ENCODE data around the gene MAGI2. TPM values are rescaled to one million over a fixed set of nuclear protein-coding genes. Genes with fewer than 3 reads are reported as not detected.

The MAGI2 gene
- total and polyA plus RNA-seq, 2 experiments from 2014 or later = 16.8 to 24.7 TPM

DNA sequence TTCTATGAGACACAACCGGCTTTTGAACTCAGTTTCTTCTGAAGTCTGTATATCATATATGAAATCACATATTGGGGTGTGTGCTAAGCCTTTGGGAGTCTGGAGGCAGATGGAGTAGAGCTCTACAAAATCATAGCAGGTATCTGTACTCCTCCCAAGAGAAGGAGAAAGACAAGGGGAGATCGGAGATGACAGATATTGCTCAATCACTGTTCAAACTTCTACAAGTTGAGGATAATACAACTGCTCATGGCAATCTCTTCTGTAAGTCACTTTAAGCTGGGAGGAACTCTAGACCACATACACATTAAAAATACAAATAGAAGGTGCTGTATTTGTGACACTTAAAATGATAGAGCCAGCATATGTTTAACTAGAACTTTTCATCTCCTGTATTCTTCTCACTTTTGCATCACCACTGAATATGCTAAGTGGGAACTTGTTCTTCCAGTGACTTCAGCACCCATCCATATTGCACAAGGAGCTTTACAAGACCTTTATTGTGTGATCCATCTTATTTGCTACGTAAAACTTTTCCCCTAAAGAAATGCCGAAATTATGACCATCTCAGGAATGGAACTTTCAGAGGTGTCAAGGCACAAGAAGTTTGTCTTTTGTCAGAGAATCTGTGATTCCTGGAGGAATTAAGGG is 1273.5 kb downstream of the MAGI2 start:
- H3K9me3 ChIP-seq (ENCODE audit: low read depth) = no peaks in the 10 kb centered on the region
- H3K4me3 ChIP-seq = no peak overlapping the region
- no peaks in the 10 kb centered on the region for H3K27me3 ChIP-seq
- H3K36me3 ChIP-seq = no peaks in the 10 kb centered on the region
- H3K27ac ChIP-seq = no peak overlapping the region
- TF ChIP-seq, protein P1, sequence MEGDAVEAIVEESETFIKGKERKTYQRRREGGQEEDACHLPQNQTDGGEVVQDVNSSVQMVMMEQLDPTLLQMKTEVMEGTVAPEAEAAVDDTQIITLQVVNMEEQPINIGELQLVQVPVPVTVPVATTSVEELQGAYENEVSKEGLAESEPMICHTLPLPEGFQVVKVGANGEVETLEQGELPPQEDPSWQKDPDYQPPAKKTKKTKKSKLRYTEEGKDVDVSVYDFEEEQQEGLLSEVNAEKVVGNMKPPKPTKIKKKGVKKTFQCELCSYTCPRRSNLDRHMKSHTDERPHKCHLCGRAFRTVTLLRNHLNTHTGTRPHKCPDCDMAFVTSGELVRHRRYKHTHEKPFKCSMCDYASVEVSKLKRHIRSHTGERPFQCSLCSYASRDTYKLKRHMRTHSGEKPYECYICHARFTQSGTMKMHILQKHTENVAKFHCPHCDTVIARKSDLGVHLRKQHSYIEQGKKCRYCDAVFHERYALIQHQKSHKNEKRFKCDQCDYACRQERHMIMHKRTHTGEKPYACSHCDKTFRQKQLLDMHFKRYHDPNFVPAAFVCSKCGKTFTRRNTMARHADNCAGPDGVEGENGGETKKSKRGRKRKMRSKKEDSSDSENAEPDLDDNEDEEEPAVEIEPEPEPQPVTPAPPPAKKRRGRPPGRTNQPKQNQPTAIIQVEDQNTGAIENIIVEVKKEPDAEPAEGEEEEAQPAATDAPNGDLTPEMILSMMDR (IDR thresholded peaks at IDR 0.05; ENCODE audit: low read depth, low read length) = no peak
- H3K4me1 ChIP-seq (ENCODE audit: low read depth) = no peaks in the 10 kb centered on the region
- no peak for DNase-seq (ENCODE audit: low read depth in 1 of 2, low spot score in 1 of 2)

DNA sequence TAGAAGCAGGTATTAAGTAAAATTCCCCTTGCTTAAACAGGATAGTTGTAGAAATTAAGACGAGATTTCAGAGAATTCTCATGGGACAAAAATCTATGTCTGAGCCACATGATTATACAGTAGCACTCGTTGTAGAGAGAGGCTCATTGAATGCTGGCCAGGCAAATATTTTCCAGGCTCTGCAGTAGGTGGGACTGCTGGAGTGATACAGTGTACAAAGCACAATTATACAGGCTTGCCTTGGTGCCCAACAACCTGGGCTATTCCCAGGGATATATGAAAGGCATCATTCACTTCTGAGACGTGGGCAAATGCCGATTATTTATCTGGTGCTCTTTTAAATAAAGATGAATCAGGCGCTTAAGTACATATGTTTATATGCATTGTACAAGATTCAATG is 1274.3 kb downstream of the MAGI2 start:
- Histone ChIP-seq H3K27ac (no peak overlapping the region), H3K9me3 (ENCODE audit: low read depth) (no peaks in the 10 kb centered on the region), H3K4me3 (no peak overlapping the region), H3K4me1 (ENCODE audit: low read depth) (no peaks in the 10 kb centered on the region), H3K36me3 (no peaks in the 10 kb centered on the region), H3K27me3 (no peaks in the 10 kb centered on the region)
- no peak for DNase-seq (ENCODE audit: low read depth in 1 of 2, low spot score in 1 of 2)
- TF ChIP-seq, protein P1 (IDR thresholded peaks at IDR 0.05; ENCODE audit: low read depth, low read length) = no peak

DNA sequence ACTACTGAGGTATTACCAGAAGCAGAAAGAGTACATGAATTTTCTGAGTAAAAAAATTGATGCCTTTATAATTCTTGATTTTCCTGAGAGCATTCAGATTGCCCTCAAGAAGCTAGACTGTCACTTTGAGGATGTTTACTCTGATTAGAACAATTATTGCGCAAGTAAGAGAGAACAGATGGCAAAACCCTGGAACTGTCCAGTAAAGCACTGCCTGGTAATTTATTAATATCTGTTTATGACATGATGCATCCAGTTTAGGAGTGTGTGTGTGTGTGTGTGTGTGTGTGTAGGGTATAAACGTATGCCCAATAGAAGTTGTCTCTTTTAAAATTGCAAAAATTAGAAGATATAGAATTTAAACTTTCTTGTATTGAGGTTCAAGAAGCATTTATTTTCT is 1275.1 kb downstream of the MAGI2 start:
- Histone ChIP-seq H3K36me3 (no peaks in the 10 kb centered on the region), H3K4me3 (no peak overlapping the region), H3K27ac (no peak overlapping the region), H3K9me3 (ENCODE audit: low read depth) (no peaks in the 10 kb centered on the region), H3K27me3 (no peaks in the 10 kb centered on the region), H3K4me1 (ENCODE audit: low read depth) (peaks cover 3% of the 10 kb centered on the region)
- DNase-seq (ENCODE audit: low read depth in 1 of 2, low spot score in 1 of 2) = no peak
- TF ChIP-seq, protein P1 (IDR thresholded peaks at IDR 0.05; ENCODE audit: low read depth, low read length) = no peak

DNA sequence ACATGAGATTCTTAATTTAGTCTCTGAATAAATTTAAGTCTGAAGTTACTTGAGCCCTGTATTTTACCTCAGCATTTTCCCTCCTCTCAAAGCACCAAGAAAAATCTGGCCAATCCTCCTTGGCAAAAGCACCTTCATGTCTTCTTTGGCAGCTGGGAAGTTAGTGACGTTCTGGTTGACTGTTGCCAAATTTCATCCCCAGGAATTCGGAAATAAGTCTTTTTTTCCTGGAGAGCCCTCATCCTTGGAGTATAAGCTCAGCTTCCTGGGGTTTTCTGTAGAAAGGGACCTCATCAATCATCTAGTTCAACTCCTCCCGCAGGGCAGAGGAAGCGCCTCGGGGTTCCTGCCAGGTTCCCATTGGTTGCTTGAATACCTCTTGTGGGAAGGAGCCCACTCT is 1277.3 kb downstream of the MAGI2 start:
- TF ChIP-seq, protein P1 (IDR thresholded peaks at IDR 0.05; ENCODE audit: low read depth, low read length) = no peak
- Histone ChIP-seq H3K27ac (no peak overlapping the region), H3K9me3 (ENCODE audit: low read depth) (no peaks in the 10 kb centered on the region), H3K36me3 (no peaks in the 10 kb centered on the region), H3K27me3 (no peaks in the 10 kb centered on the region), H3K4me1 (ENCODE audit: low read depth) (peaks cover 8% of the 10 kb centered on the region), H3K4me3 (no peak overlapping the region)
- peak in 1 of 2 donors; percentile 63 for DNase-seq (ENCODE audit: low read depth in 1 of 2, low spot score in 1 of 2)

DNA sequence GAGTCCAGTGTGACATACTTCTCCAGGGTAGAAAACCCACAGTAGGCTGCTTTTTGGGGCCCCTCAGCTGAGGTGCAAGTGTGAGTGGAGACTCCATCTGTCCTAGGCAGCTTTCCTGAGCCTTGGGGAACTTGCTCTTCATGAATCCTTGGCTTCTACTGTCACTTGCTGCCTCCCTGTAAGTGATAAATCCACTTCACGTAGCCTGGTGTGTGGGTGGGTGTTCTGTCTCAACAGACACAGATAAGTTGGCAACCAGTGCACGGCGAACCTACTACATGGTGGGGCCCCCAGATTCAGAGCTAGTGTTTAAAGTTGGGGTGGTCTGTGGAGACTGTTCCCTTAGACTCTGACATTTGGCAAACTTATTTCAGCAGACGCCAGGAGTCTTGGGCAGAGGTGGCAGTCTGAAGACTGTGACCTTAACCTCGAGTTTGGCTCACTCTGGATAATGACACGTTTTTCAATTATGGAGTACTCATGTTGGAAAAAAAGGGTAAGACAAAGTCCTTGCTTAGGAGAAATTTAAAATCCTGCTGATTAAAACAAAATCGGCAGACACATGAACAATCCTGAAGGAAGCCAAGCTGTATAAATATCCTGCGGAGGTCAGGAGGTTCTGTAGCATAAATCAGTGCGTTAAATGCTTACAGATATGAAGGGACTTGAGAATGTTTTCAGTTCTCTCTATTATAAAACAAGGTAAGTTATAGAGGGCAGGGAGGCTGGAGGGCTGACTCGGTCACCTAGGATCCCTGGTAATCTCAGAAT is 1278.0 kb downstream of the MAGI2 start:
- DNase-seq (ENCODE audit: low read depth in 1 of 2, low spot score in 1 of 2) = no peak
- H3K4me1 ChIP-seq (ENCODE audit: low read depth) = peaks cover 8% of the 10 kb centered on the region
- TF ChIP-seq, protein P1 (IDR thresholded peaks at IDR 0.05; ENCODE audit: low read depth, low read length) = no peak
- H3K9me3 ChIP-seq (ENCODE audit: low read depth) = no peaks in the 10 kb centered on the region
- no peaks in the 10 kb centered on the region for H3K36me3 ChIP-seq
- H3K4me3 ChIP-seq = no peak overlapping the region
- no peaks in the 10 kb centered on the region for H3K27me3 ChIP-seq
- H3K27ac ChIP-seq = no peak overlapping the region

Measured in cardiac muscle cell (in vitro differentiated cells and primary cell).